ENCODE data around the gene CTNNA3. TPM values are rescaled to one million over a fixed set of nuclear protein-coding genes. Genes with fewer than 3 reads are reported as not detected.

Gene CTNNA3
- total RNA-seq, 4 donors from 2014 or later, result 0.04 to 0.19 (median 0.11) TPM

- H3K4me3 ChIP-seq (ENCODE audit: low read depth, poor library complexity, severe bottlenecking), result no peak overlapping the region
- TF ChIP-seq POLR2A (IDR thresholded peaks at IDR 0.05), result no peak
- TF ChIP-seq, protein P1, sequence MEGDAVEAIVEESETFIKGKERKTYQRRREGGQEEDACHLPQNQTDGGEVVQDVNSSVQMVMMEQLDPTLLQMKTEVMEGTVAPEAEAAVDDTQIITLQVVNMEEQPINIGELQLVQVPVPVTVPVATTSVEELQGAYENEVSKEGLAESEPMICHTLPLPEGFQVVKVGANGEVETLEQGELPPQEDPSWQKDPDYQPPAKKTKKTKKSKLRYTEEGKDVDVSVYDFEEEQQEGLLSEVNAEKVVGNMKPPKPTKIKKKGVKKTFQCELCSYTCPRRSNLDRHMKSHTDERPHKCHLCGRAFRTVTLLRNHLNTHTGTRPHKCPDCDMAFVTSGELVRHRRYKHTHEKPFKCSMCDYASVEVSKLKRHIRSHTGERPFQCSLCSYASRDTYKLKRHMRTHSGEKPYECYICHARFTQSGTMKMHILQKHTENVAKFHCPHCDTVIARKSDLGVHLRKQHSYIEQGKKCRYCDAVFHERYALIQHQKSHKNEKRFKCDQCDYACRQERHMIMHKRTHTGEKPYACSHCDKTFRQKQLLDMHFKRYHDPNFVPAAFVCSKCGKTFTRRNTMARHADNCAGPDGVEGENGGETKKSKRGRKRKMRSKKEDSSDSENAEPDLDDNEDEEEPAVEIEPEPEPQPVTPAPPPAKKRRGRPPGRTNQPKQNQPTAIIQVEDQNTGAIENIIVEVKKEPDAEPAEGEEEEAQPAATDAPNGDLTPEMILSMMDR (IDR thresholded peaks at IDR 0.05), result no peak
- no peak for DNase-seq (ENCODE audit: low spot score in 2 of 2)
- 33 to 36% methylated on average over 5 of the region's 5 CpGs for WGBS, 2 donors
- intact Hi-C loops (cut with DNase I; ENCODE audit: low total_unique reads), result no loop called here
Observed at GRCh38 chr10:66931340-66931948, 764.6 kb downstream of the CTNNA3 start.

- TF ChIP-seq, protein P1 (IDR thresholded peaks at IDR 0.05), result no peak
- no peak for TF ChIP-seq POLR2A (IDR thresholded peaks at IDR 0.05)
Observed at GRCh38 chr10:66929375-66929774, 766.6 kb downstream of the CTNNA3 start.

GRCh38 chr10:66928776-66929175 is 767.2 kb downstream of the CTNNA3 start:
- no peak overlapping the region for H3K4me3 ChIP-seq (ENCODE audit: low read depth, poor library complexity, severe bottlenecking)
- no peak for DNase-seq (ENCODE audit: low spot score in 2 of 2)
- WGBS, 2 donors, result 42 to 49% methylated on average over 3 of the region's 3 CpGs
- intact Hi-C loops (cut with DNase I; ENCODE audit: low total_unique reads), result no loop called here
- TF ChIP-seq, protein P1 (IDR thresholded peaks at IDR 0.05), result no peak
- no peak for TF ChIP-seq POLR2A (IDR thresholded peaks at IDR 0.05)

More at GRCh38 chr10:66929375-66929774, 766.6 kb downstream of the CTNNA3 start:
- WGBS, 2 donors, result 61 to 65% methylated on average over 5 of the region's 5 CpGs
- DNase-seq (ENCODE audit: low spot score in 2 of 2), result no peak
- intact Hi-C loops (cut with DNase I; ENCODE audit: low total_unique reads), result no loop called here
- no peak overlapping the region for H3K4me3 ChIP-seq (ENCODE audit: low read depth, poor library complexity, severe bottlenecking)

DNA sequence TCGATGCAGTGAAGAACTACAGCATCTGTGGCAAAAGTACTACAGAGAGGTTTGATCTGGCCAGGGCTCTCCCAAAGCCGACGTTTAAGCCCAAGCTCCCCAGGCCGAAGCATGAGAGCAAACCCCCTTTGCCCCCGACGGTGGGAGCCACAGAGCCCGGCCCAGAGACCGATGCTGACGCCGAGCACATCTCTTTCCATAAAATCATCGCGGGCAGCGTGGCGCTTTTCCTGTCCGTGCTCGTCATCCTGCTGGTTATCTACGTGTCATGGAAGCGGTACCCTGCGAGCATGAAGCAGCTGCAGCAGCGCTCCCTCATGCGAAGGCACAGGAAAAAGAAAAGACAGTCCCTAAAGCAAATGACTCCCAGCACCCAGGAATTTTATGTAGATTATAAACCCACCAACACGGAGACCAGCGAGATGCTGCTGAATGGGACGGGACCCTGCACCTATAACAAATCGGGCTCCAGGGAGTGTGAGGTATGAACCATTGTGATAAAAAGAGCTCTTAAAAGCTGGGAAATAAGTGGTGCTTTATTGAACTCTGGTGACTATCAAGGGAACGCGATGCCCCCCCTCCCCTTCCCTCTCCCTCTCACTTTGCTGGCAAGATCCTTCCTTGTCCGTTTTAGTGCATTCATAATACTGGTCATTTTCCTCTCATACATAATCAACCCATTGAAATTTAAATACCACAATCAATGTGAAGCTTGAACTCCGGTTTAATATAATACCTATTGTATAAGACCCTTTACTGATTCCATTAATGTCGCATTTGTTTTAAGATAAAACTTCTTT is 767.8 kb downstream of the CTNNA3 start:
- WGBS, 2 donors, result 5 to 8% methylated on average over 30 of the region's 30 CpGs
- no peak overlapping the region for H3K4me3 ChIP-seq (ENCODE audit: low read depth, poor library complexity, severe bottlenecking)
- TF ChIP-seq POLR2A (IDR thresholded peaks at IDR 0.05), result no peak
- TF ChIP-seq, protein P1 (IDR thresholded peaks at IDR 0.05), result no peak
- intact Hi-C loops (cut with DNase I; ENCODE audit: low total_unique reads), result no loop called here
- DNase-seq (ENCODE audit: low spot score in 2 of 2), result no peak

GRCh38 chr10:66927251-66927935 is 768.6 kb downstream of the CTNNA3 start:
- WGBS, 2 donors, result 61 to 72% methylated on average over 11 of the region's 11 CpGs
- TF ChIP-seq POLR2A (IDR thresholded peaks at IDR 0.05), result no peak
- TF ChIP-seq, protein P1 (IDR thresholded peaks at IDR 0.05), result no peak
- no peak overlapping the region for H3K4me3 ChIP-seq (ENCODE audit: low read depth, poor library complexity, severe bottlenecking)
- no peak for DNase-seq (ENCODE audit: low spot score in 2 of 2)
- intact Hi-C loops (cut with DNase I; ENCODE audit: low total_unique reads), result no loop called here

All from lower leg skin (tissue), 4 donors.